GM12872 (cell line): ENCODE measurements around the gene KCNT2.

Source experiments
- CTCF ChIP-seq: IDR thresholded peaks from 3 replicates; pipeline ENCODE4 v1.5.1; 2011; ENCODE audit warnings: low read depth, mild to moderate bottlenecking, low read length, moderate library complexity; ENCODE audit not compliant: insufficient read depth

KCNT2 gene

GRCh38 chr1:196510451-196510850 lies 97.8 kb downstream of the KCNT2 start:
- TF ChIP-seq CTCF = no peak

GRCh38 chr1:196502437-196502836 lies 105.8 kb downstream of the KCNT2 start:
- no peak for TF ChIP-seq CTCF

GRCh38 chr1:196501760-196502428 lies 106.3 kb downstream of the KCNT2 start:
- no peak for TF ChIP-seq CTCF

- TF ChIP-seq CTCF = no peak
These were observed 110.4 kb downstream of the KCNT2 start for GRCh38 chr1:196497817-196498216.

- no peak for TF ChIP-seq CTCF
These were observed 113.5 kb downstream of the KCNT2 start for GRCh38 chr1:196494766-196495165.

GRCh38 chr1:196493881-196494280 lies 114.4 kb downstream of the KCNT2 start:
- no peak for TF ChIP-seq CTCF

- no peak for TF ChIP-seq CTCF
These were observed 119.7 kb downstream of the KCNT2 start for GRCh38 chr1:196488579-196488978.

- no peak for TF ChIP-seq CTCF
These were observed 121.9 kb downstream of the KCNT2 start for GRCh38 chr1:196486346-196486745.
